Glomerular visceral epithelial cell (primary cell): ENCODE measurements around the gene HOXC13.

Source experiments
- DNase-seq: peaks from one replicate; pipeline ENCODE4 v3.0.0-alpha.2; 2016; ENCODE audit errors: extremely low spot score

HOXC13 gene

DNA sequence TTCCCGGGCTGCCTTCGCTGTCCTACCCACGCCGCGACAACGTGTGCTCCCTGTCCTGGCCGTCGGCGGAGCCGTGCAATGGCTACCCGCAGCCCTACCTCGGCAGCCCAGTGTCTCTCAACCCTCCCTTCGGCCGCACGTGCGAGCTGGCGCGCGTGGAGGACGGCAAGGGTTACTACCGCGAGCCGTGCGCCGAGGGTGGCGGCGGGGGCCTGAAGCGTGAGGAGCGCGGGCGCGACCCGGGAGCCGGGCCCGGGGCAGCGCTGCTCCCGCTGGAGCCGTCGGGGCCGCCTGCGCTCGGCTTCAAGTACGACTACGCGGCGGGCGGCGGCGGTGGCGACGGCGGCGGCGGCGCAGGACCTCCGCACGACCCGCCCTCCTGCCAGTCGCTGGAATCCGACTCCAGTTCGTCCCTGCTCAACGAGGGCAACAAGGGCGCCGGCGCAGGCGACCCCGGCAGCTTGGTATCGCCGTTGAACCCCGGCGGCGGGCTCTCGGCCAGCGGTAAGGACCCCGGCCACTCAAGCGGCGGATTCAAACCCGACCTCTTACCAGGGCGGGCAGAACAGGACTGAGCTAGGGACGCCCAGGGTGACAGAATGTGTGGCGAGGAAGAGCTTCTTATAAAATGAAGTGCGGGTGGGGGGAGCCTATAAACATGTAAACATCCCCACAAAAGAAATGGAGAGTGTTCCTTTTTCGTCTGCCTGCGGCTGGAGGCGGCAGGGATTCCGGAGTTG is 16.6 kb downstream of the HOXC13 start:
- DNase-seq, result no peak

DNA sequence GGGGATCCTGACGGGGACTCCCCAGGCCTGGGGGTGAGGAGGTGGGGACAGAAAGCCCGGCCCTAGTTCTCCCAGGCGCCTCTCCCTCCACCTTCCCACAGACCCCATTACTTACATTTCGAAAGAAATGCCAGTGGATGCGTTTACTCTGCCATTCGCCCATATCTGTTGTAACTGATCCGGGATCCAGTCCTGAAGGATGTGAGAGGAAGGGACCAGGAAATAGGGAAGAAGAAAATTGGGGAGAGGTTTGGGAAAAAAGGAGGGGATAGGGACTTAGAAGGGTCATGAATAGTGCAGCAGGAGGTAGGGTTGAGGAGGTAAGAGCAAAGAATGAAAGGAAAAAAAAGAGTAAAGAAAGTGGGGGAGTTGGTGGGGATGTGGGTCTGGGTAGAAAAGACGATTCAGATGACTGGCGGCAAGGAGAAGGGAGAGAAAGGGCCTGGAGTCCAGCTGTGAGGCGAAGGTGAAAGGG is 17.2 kb downstream of the HOXC13 start:
- no peak for DNase-seq

- no peak for DNase-seq
These were observed 17.7 kb downstream of the HOXC13 start for GRCh38 chr12:53956251-53956887.

DNA sequence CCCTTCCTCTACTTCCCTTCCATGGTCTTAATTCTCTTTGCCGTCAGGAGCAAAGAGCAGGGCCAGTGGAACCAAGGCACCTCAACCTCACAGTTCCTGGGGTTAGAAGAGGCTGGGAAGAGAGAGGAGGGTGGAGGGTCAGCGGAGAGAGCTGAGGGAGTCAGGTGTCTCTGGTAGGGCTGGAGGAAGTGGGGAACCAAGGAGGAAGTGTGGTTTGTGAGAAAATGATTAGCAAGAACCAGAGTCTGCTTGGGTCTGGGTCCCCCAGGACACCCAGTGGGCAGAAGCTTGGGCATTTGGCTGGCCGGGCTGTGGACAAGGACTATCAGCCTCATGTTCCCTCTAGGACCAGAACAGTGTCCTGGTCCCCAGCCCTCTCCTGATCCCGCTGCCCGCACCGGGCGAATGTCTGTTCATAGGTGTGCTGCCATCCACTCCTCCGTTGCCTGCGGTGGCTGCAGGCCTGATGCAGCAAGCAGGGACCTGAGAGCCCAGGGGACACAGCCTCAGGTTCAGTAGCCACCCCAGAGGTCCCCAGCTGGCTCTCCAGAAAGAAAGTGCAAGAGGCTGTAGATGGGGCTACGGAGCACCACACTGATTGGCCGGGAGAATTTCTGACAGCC is 18.4 kb downstream of the HOXC13 start:
- no peak for DNase-seq

DNA sequence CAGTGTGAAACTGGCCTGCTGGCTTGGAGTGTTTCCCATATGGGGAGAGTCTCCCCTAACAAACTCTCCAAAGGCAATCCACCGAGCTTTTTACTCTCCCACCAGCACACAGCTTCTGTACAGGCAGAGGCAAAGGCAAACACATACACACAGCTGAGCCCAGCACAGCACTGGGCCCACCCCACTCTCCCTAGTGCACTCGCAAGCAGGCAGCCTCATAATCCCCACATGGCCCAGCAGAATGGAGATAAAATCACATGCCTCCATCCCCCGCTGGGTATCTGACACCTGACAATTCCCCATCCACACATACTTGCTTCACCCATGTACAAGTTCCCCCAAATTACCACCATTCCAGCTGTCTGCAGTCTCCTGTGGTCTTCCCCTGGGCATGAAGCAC is 19.5 kb downstream of the HOXC13 start:
- DNase-seq, result no peak

DNA sequence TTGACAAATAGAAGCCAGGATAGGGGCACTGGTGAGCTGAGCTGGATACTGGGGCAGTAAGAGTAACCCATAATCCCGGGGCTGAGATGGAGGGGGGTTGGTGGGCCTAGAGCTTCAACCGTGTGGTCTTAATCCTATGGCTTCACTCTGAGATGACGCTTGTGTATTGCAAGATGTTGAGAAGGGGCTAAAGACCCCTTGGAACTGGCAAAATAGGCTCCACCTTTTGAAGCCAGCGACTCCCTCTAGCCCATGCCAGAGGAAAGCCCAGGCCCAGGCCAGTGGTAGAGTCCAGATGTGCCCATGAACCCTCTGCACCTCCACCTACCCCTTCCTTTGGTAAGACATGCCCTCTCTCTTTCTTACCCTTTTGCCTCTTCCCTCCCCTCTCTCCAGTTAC is 20.7 kb downstream of the HOXC13 start:
- DNase-seq, result no peak

DNA sequence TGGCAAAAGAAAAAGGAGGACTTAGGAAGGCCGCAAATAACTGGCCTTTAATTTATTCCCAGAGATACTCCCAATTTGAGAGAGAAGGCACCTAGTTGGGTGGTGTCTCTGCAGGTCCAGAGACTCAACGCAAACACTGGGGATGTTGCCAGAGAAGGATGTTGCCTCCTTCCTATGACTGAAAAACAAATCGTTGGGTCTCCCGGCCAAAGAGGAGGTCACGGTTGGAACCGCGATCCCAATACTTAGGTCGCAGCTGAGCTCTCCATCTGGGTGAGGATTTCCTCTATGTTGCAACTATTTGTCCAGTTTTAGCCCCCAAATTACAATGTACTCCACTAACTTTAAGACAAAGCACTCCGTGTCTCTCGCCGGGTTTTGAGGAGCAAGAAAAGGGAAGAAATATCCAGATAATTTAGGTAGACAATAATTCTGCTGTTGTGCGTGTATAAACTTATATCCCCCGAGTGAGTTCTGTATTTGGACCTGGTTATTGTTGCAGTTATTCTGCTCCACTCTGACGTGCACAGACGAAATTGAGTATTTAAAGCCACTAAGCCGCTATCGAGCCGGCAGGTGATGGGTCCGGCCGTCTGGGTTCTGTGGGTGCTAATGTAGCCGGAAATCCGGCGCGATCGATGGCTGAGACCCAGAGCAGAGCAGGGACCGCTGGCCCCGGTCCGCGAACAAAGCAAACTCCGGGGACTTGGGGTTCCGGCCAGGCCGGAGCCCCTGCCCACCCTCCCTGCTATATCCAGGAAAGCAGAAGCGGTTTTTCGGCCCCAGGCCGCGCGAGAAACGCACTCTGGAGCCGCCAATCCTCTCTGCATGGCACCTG is 21.8 kb downstream of the HOXC13 start:
- DNase-seq, result no peak

GRCh38 chr12:53961025-53961761 is 22.6 kb downstream of the HOXC13 start:
- no peak for DNase-seq

DNA sequence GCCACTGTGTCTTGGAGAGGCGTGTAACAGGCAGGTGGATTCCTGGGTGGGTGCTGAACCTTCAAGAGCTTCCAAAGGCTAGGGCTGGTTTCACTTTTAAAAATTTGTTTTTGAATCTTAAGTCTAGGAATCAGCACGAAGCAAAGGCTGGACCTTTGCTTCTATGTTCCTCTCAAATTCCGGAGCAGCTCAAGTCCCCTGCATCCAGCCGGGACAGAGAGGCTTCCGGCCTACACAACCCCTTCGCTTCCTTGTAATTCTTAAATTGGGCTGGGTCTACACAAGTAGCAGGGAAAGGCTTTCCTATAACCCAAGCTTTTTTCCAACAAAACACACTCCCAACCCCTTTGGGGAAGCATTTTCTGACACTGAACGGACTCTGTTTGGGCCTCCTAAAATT is 24.4 kb downstream of the HOXC13 start:
- DNase-seq, result no peak

DNA sequence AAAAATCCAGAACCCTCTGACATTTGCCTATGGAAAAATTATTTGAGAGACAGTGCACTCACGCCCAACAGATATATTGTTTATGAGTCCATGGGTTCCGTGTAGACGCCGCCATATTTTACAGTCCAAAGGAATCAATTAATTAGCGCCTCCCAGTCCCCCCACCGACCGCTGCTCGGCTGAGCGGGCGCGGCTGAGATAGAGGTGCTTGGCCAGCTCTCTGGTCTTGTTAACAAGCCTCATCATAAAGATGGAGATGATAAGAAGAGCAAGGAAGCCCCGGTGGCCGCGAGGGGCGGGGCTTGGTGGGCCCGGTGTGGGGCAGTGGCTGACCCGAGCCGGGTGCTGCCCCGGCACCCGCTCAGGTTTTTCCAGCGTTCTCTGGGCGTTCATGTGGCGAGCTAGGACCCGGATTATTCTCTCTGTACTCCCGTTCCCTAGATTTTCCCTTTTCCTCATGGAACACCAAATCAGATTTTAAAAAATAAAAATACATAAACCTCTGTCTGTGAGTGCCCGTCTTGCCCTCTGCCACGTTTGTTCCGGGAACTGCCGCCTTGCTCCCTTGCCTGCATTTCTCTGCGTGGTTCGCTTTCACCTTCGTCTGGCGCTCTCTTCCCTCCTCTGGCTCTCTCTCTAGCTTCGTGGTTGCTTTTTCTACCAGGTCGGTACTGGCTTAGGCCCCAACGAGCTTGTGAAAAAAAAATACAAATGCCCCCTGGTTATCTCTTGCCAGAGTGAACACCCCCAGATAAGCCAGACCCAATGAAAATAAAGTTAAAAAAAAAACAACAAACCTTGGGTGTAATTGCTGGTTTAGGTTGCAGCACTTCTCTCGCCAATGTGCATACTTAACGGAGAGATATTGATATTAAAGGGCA is 25.0 kb downstream of the HOXC13 start:
- DNase-seq, result no peak

DNA sequence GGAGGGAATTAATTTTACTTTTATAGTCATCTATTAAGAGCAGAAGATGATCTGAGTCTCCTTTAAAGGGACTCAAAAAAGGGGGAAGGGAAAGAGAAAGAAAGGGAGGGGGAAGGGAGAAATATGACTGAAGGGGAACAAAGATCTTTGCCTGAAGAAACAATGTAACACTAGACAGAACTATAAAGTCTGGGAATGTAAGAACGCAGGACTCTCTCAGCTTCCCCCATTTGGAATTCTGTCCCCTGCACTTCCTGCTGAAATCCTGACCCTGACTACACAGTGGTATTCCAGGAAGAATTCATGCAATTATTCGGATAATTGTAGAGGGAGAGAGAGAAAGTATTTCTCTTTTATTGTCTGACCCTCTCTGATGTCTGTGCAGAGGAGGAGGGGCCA is 25.7 kb downstream of the HOXC13 start:
- no peak for DNase-seq

GRCh38 chr12:53965281-53966084 is 26.9 kb downstream of the HOXC13 start:
- DNase-seq, result no peak

GRCh38 chr12:53966085-53966384 is 27.4 kb downstream of the HOXC13 start:
- no peak for DNase-seq

- DNase-seq, result no peak
These were observed 27.9 kb downstream of the HOXC13 start for GRCh38 chr12:53966385-53967133.

DNA sequence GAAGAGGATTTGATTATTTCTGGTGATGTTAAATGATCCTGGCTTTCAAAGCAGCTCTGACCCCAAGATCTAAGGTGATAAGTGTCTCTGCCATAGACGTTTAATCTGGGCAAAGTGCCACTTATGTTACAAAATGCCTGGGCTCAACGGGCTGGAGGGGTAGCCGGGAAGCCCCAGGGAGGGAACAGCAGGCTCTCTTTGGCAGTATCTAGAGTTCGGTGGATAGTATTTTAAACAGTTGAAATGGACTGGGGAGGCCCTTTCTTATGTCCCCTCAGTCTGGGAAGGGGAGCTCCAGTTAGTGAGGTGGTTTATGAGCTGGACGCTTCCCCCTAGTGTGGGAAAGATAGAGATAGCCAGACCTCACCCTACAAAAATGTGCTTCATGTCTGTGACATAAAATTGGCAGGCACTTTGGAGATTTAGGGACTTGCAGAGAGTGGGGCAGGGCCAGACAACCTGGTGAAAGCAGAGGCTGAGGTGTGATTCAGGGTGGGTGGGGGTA is 28.8 kb downstream of the HOXC13 start:
- no peak for DNase-seq

DNA sequence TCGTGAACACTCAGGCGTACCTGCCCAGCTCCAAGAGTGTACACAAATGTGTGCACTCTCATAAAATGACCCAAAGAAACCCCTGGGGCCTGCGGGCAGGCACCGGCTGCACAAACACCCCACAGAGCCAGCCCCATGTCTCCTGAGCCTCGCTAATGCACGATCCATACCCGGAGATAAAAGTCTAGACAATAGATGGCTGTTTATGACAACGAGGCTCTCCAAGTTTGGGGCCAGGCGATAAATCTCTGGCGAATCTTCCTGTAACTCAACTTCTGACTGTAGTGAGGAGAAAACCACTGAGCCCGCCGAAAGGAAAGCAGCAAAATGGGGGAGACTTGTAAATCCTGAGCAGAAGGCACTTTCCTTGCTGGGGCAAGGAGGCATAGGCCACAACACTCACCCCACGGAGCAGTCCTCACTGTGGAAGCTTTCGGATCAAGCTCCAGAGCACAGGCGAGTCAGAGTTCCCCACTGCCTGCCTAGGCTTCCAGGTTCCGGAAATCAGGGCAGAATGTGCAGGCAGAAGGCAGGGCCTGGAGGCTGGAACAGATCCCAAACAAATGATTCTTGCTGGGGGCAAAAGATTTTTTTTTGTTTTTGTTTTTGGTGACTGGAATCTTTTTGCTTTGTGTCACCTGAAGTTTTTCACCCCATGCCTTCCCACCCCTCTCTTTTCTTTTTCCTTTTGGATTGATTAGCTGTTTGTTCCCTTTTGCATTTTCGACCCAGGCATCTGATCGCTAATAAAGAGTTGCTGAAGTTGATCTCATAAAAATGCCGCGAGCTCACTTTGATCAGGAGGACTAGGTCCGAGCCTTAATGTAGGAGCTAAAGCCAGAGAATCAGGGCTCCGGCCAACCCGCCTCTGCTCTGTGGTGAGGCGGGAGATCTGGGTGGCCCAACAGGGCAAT is 29.8 kb downstream of the HOXC13 start:
- DNase-seq, result no peak

- DNase-seq, result no peak
These were observed 31.1 kb downstream of the HOXC13 start for GRCh38 chr12:53969588-53970259.
